CD4-positive, alpha-beta T cell treated with Interleukin-4 for 4 hours (primary cell): Measurements from ENCODE around the gene SPINK7.

ENCODE experiments used
- DNase-seq: peaks from one replicate; pipeline ENCODE4 v3.0.0-alpha.2; 2020

Gene SPINK7

GRCh38 chr5:148347706-148348105, 35.5 kb downstream of the SPINK7 start:
- DNase-seq, result no peak

GRCh38 chr5:148352696-148353095, 40.5 kb downstream of the SPINK7 start:
- no peak for DNase-seq

- no peak for DNase-seq
These were observed 41.4 kb downstream of the SPINK7 start for GRCh38 chr5:148353634-148354033.

- DNase-seq, result no peak
These were observed 52.1 kb downstream of the SPINK7 start for GRCh38 chr5:148364343-148364742.
